HG02678 (cell line): ENCODE results near the gene PDCD5.
"Not testable (repeated sequence)": the region's sequence is repeated elsewhere in the genome, so short reads cannot be mapped to it uniquely, and the experiment has no call there.

Experiments
- ATAC-seq: cut with Tn5 transposase; IDR thresholded peaks from one replicate; pipeline ENCODE4 v1.9.1; 2021; ENCODE audit warnings: mild to moderate bottlenecking, moderate library complexity; ENCODE audit not compliant: unreplicated experiment

The PDCD5 gene

GRCh38 chr19:32573492-32573794, 7.5 kb upstream of the PDCD5 start:
- no peak for ATAC-seq

- ATAC-seq = no peak
Measured at GRCh38 chr19:32576790-32577189, 4.2 kb upstream of the PDCD5 start.

- peak; percentile 19 for ATAC-seq
Measured at GRCh38 chr19:32580353-32580900, 563 bp upstream of the PDCD5 start.

- no peak for ATAC-seq
Measured at GRCh38 chr19:32581705-32582179, 752 bp downstream of the PDCD5 start.

GRCh38 chr19:32587747-32588504, 6.9 kb downstream of the PDCD5 start:
- ATAC-seq = not testable (repeated sequence)

GRCh38 chr19:32594021-32594420, 13.0 kb downstream of the PDCD5 start:
- ATAC-seq = no peak

GRCh38 chr19:32595491-32595890, 14.5 kb downstream of the PDCD5 start:
- ATAC-seq = no peak

GRCh38 chr19:32598022-32598421, 17.0 kb downstream of the PDCD5 start:
- no peak for ATAC-seq

- ATAC-seq = no peak
Measured at GRCh38 chr19:32599258-32599657, 18.3 kb downstream of the PDCD5 start.

- no peak for ATAC-seq
Measured at GRCh38 chr19:32599736-32600157, 18.8 kb downstream of the PDCD5 start.

GRCh38 chr19:32603961-32604360, 23.0 kb downstream of the PDCD5 start:
- no peak for ATAC-seq

GRCh38 chr19:32605544-32605943, 24.6 kb downstream of the PDCD5 start:
- ATAC-seq = no peak

GRCh38 chr19:32606289-32606688, 25.3 kb downstream of the PDCD5 start:
- no peak for ATAC-seq

GRCh38 chr19:32607479-32607878, 26.5 kb downstream of the PDCD5 start:
- no peak for ATAC-seq

- ATAC-seq = no peak
Measured at GRCh38 chr19:32611161-32611560, 30.2 kb downstream of the PDCD5 start.

GRCh38 chr19:32613008-32613407, 32.0 kb downstream of the PDCD5 start:
- ATAC-seq = no peak

- no peak for ATAC-seq
Measured at GRCh38 chr19:32614916-32615315, 33.9 kb downstream of the PDCD5 start.

GRCh38 chr19:32615569-32615968, 34.6 kb downstream of the PDCD5 start:
- ATAC-seq = no peak

GRCh38 chr19:32619051-32619685, 38.2 kb downstream of the PDCD5 start:
- ATAC-seq = no peak

GRCh38 chr19:32622002-32622401, 41.0 kb downstream of the PDCD5 start:
- ATAC-seq = no peak

- no peak for ATAC-seq
Measured at GRCh38 chr19:32624410-32624809, 43.4 kb downstream of the PDCD5 start.

GRCh38 chr19:32626969-32627368, 46.0 kb downstream of the PDCD5 start:
- ATAC-seq = no peak
